Measurements from ENCODE around the gene TMEM120A. TPM values are rescaled to one million over a fixed set of nuclear protein-coding genes. Genes with fewer than 3 reads are reported as not detected.
"Not testable (repeated sequence)": the region's sequence is repeated elsewhere in the genome, so short reads cannot be mapped to it uniquely, and the experiment has no call there.

TMEM120A gene
- total RNA-seq, 1 donor from 2014 or later, result 22.5 TPM

- Mint-ChIP-seq H3K27ac (no peak overlapping the region), H3K27me3 (no peaks in the 10 kb centered on the region), H3K9me3 (no peaks in the 10 kb centered on the region), H3K4me1 (ENCODE audit: unreplicated experiment) (no peaks in the 10 kb centered on the region), H3K4me3 (no peak overlapping the region), H3K36me3 (peaks cover 17% of the 10 kb centered on the region)
- no peak for TF ChIP-seq CTCF (conservative IDR thresholded peaks at IDR 0.05)
- DNase-seq (ENCODE audit: extremely low spot score, unreplicated experiment), result no peak
These were observed 27.8 kb upstream of the TMEM120A start for GRCh38 chr7:76022026-76022780.

GRCh38 chr7:76020031-76020714 lies 25.8 kb upstream of the TMEM120A start:
- Mint-ChIP-seq H3K9me3 (no peaks in the 10 kb centered on the region), H3K27ac (no peak overlapping the region), H3K4me1 (ENCODE audit: unreplicated experiment) (no peaks in the 10 kb centered on the region), H3K36me3 (peaks cover 23% of the 10 kb centered on the region), H3K27me3 (no peaks in the 10 kb centered on the region), H3K4me3 (no peak overlapping the region)
- peak; percentile 94 for TF ChIP-seq CTCF (conservative IDR thresholded peaks at IDR 0.05)
- no peak for DNase-seq (ENCODE audit: extremely low spot score, unreplicated experiment)

- H3K4me3 Mint-ChIP-seq; H3K27ac Mint-ChIP-seq; H3K4me1 Mint-ChIP-seq (ENCODE audit: unreplicated experiment); H3K9me3 Mint-ChIP-seq; H3K27me3 Mint-ChIP-seq; DNase-seq (ENCODE audit: extremely low spot score, unreplicated experiment): not testable (repeated sequence)
- H3K36me3 Mint-ChIP-seq, result peaks cover 23% of the 10 kb centered on the region
These were observed 24.1 kb upstream of the TMEM120A start for GRCh38 chr7:76018520-76018919.

- H3K4me1 Mint-ChIP-seq (ENCODE audit: unreplicated experiment), result no peaks in the 10 kb centered on the region
- no peak overlapping the region for H3K27ac Mint-ChIP-seq
- no peaks in the 10 kb centered on the region for H3K27me3 Mint-ChIP-seq
- no peak for TF ChIP-seq CTCF (conservative IDR thresholded peaks at IDR 0.05)
- DNase-seq (ENCODE audit: extremely low spot score, unreplicated experiment), result no peak
- no peak overlapping the region for H3K4me3 Mint-ChIP-seq
- H3K9me3 Mint-ChIP-seq, result no peaks in the 10 kb centered on the region
- H3K36me3 Mint-ChIP-seq, result peaks cover 20% of the 10 kb centered on the region
These were observed 22.0 kb upstream of the TMEM120A start for GRCh38 chr7:76016191-76016947.

- H3K27me3 Mint-ChIP-seq, result no peaks in the 10 kb centered on the region
- TF ChIP-seq CTCF (conservative IDR thresholded peaks at IDR 0.05), result no peak
- H3K4me1 Mint-ChIP-seq (ENCODE audit: unreplicated experiment), result no peaks in the 10 kb centered on the region
- H3K36me3 Mint-ChIP-seq, result peaks cover 2% of the 10 kb centered on the region
- H3K27ac Mint-ChIP-seq, result no peak overlapping the region
- no peak overlapping the region for H3K4me3 Mint-ChIP-seq
- no peak for DNase-seq (ENCODE audit: extremely low spot score, unreplicated experiment)
- H3K9me3 Mint-ChIP-seq, result no peaks in the 10 kb centered on the region
These were observed 17.1 kb upstream of the TMEM120A start for GRCh38 chr7:76011442-76011861.

All from type B pancreatic cell (in vitro differentiated cells).